B cell (primary cell): ENCODE measurements around the gene AARS2.

Experiments
- EZH2 ChIP-seq: IDR thresholded peaks from 2 replicates; pipeline ENCODE4 v1.6.1; 2012; ENCODE audit warnings: borderline replicate concordance, low read depth, mild to moderate bottlenecking, moderate library complexity, low read length; ENCODE audit not compliant: insufficient read depth, poor library complexity, severe bottlenecking
- TF ChIP-seq, protein P1 (sequence below): fragments of 200-600 bp; IDR thresholded peaks from one replicate; pipeline ENCODE4 v1.8.0; 2022; ENCODE audit warnings: antibody characterized with exemption, mild to moderate bottlenecking

DNA sequence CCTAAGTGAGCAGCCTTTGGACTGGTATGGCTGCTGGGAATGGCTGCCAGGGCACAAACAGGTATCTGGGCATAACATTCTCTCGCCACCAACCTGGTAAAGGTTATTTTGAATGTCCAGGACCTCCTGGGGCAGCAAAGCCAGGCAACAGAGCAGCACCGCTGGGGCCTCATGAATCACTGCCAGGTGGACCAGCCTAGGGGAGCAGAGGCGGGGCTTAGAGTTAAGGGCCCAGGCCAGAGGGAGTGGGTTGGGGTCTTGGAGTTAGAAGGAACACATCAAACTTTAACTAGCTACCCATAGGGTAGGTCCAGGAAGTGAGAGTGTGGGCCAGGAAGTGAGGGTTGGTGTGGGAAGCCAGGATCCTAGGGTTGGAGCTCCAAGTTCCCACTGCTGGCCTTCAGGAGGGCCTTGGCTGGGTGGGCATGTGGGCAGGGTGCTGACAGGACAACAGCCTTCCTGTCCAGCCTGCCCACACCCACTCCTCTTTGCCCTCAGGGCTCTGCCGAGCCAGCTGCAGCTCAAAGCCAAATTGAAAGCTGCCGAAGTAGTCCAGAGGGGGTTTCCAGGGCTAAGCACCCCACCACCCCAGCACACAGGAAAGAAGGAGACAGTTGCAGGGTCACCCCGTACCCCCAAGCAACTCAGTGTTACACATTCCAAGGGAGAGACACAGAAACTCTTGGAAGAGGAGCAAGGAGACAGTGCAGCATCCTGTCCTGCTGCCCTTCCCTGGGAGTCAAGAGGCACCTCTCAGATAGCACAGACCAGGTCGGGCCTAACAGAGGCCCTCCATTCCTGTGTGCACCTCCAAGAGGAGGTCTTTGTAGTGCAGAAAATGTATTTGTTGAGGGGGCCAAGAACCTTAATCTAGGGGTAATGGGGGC, 50.4 kb downstream of the AARS2 start:
- TF ChIP-seq, protein P1, sequence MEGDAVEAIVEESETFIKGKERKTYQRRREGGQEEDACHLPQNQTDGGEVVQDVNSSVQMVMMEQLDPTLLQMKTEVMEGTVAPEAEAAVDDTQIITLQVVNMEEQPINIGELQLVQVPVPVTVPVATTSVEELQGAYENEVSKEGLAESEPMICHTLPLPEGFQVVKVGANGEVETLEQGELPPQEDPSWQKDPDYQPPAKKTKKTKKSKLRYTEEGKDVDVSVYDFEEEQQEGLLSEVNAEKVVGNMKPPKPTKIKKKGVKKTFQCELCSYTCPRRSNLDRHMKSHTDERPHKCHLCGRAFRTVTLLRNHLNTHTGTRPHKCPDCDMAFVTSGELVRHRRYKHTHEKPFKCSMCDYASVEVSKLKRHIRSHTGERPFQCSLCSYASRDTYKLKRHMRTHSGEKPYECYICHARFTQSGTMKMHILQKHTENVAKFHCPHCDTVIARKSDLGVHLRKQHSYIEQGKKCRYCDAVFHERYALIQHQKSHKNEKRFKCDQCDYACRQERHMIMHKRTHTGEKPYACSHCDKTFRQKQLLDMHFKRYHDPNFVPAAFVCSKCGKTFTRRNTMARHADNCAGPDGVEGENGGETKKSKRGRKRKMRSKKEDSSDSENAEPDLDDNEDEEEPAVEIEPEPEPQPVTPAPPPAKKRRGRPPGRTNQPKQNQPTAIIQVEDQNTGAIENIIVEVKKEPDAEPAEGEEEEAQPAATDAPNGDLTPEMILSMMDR = no peak
- no peak for TF ChIP-seq EZH2
